Activated CD4-positive, alpha-beta T cell treated with anti-CD3 and anti-CD28 coated beads for 4 hours (primary cell): ENCODE results near the gene CADM4.
"Not testable (repeated sequence)": the region's sequence is repeated elsewhere in the genome, so short reads cannot be mapped to it uniquely, and the experiment has no call there.

ENCODE experiments used
- DNase-seq, 2 donors: peaks; one replicate each; pipeline ENCODE4 v3.0.0-alpha.2; 2020

Gene CADM4

GRCh38 chr19:43605875-43606568 lies 33.6 kb downstream of the CADM4 start:
- no peak for DNase-seq

GRCh38 chr19:43600326-43600725 lies 39.3 kb downstream of the CADM4 start:
- not testable (repeated sequence) for DNase-seq

- no peak for DNase-seq
Observed at GRCh38 chr19:43599635-43600295, 39.9 kb downstream of the CADM4 start.

- no peak for DNase-seq
Observed at GRCh38 chr19:43598445-43599240, 41.0 kb downstream of the CADM4 start.

- no peak for DNase-seq
Observed at GRCh38 chr19:43597876-43598275, 41.8 kb downstream of the CADM4 start.

GRCh38 chr19:43596842-43597461 lies 42.7 kb downstream of the CADM4 start:
- no peak for DNase-seq

GRCh38 chr19:43595999-43596841 lies 43.4 kb downstream of the CADM4 start, which contains the start of the genes IRGQ and ZNF576:
TSS of gene IRGQ (minus strand) at chr19:43596134. CDS start at chr19:43595338, 796 bp downstream.
TSS of gene ZNF576 (plus strand) at chr19:43596595. CDS start at chr19:43597109, 514 bp downstream.
- DNase-seq: peak; percentile 100

- DNase-seq: no peak
Observed at GRCh38 chr19:43595605-43595998, 44.0 kb downstream of the CADM4 start.

- DNase-seq: peak; percentile 64 to 73
Observed at GRCh38 chr19:43594710-43595604, 44.7 kb downstream of the CADM4 start.

GRCh38 chr19:43594081-43594697 lies 45.5 kb downstream of the CADM4 start:
- no peak for DNase-seq

- no peak for DNase-seq
Observed at GRCh38 chr19:43592800-43593350, 46.8 kb downstream of the CADM4 start.

GRCh38 chr19:43591904-43592772 lies 47.5 kb downstream of the CADM4 start:
- no peak for DNase-seq

GRCh38 chr19:43589678-43590077 lies 50.0 kb downstream of the CADM4 start:
- no peak for DNase-seq

- no peak for DNase-seq
Observed at GRCh38 chr19:43589277-43589676, 50.4 kb downstream of the CADM4 start.

- not testable (repeated sequence) for DNase-seq
Observed at GRCh38 chr19:43587029-43587428, 52.6 kb downstream of the CADM4 start.

GRCh38 chr19:43586346-43586745 lies 53.3 kb downstream of the CADM4 start:
- no peak for DNase-seq

GRCh38 chr19:43584484-43584883 lies 55.2 kb downstream of the CADM4 start:
- DNase-seq: no peak

- DNase-seq: no peak
Observed at GRCh38 chr19:43582495-43582894, 57.2 kb downstream of the CADM4 start.

- no peak for DNase-seq
Observed at GRCh38 chr19:43581467-43581866, 58.2 kb downstream of the CADM4 start.
